Keratinocyte (primary cell): ENCODE results near the gene S100A2.

Source experiments
- EZH2 ChIP-seq: IDR thresholded peaks from one replicate; pipeline ENCODE4 v1.6.1; 2012; ENCODE audit warnings: inconsistent platforms, mild to moderate bottlenecking, low read length, moderate library complexity
- TF ChIP-seq, protein P1 (sequence below), 3 experiments: IDR thresholded peaks in 1 of 3; conservative IDR thresholded peaks in 1 of 3; optimal IDR thresholded peaks in 1 of 3; 2 replicates in 2 of 3; 3 replicates in 1 of 3; pipeline versions ENCODE3 to v1.5.1; 2011; ENCODE audit warnings: low read length in 3 of 3, mild to moderate bottlenecking in 3 of 3, moderate library complexity in 2 of 3, control low read depth in 1 of 3, inconsistent platforms in 1 of 3; ENCODE audit not compliant: insufficient read depth in 2 of 3; ENCODE audit errors: extremely low read depth in 1 of 3

DNA sequence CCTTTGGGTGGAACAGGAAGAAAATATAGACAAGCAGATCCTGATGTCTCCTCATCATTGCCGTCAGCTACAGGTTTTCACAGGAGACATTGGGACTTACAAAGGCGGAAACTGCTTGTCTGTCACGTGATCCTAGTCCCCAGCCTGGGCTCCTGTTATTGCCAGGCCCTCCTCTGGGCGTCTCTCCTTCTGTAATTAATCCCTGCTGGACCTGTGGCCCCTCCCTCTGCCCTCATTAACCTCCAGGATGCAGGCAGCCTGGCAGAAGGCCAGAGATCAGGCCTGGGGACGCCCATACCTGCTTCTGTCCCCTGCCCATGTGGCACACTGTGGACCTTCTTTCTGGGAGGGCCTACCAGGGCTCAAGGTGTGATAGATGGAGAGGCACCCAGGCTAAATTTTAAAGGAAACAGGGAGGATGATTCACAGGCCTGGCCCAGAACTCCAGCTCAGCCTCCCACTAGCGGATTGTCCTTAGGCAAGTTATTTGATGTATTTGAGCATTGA, 27.3 kb downstream of the S100A2 start:
- TF ChIP-seq, protein P1, sequence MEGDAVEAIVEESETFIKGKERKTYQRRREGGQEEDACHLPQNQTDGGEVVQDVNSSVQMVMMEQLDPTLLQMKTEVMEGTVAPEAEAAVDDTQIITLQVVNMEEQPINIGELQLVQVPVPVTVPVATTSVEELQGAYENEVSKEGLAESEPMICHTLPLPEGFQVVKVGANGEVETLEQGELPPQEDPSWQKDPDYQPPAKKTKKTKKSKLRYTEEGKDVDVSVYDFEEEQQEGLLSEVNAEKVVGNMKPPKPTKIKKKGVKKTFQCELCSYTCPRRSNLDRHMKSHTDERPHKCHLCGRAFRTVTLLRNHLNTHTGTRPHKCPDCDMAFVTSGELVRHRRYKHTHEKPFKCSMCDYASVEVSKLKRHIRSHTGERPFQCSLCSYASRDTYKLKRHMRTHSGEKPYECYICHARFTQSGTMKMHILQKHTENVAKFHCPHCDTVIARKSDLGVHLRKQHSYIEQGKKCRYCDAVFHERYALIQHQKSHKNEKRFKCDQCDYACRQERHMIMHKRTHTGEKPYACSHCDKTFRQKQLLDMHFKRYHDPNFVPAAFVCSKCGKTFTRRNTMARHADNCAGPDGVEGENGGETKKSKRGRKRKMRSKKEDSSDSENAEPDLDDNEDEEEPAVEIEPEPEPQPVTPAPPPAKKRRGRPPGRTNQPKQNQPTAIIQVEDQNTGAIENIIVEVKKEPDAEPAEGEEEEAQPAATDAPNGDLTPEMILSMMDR (optimal IDR thresholded peaks at IDR 0.05 in 1 of 3, IDR thresholded peaks at IDR 0.05 in 1 of 3, conservative IDR thresholded peaks at IDR 0.05 in 1 of 3; ENCODE audit: extremely low read depth in 1 of 3, insufficient read depth in 2 of 3, low read length in 3 of 3): no peak
- TF ChIP-seq EZH2: no peak
